HS-5 (cell line): Measurements from ENCODE around the gene CTDP1.

Experiments
- DNase-seq: peaks from one replicate; pipeline ENCODE4 v3.0.0-alpha.2; 2012; ENCODE audit warnings: low read depth

Gene CTDP1

DNA sequence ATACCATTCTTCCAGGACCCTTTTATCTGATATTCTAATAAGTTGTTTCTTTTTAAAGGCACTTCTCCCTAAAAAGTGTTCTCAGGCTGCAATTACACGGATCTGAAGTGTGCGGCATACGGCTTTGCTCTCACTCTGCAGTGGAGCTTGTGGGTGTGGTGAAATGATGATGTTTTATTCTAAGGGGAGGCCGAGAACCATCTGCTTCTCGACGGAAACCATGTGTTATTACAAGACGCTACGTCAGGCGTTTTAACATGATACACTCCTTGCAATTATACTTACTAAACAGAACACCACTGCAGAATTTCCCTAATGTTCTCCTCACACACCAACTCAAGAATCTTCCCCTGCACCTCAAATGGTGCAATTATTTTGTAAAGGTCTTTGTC lies 34.9 kb upstream of the CTDP1 start:
- DNase-seq, result no peak

DNA sequence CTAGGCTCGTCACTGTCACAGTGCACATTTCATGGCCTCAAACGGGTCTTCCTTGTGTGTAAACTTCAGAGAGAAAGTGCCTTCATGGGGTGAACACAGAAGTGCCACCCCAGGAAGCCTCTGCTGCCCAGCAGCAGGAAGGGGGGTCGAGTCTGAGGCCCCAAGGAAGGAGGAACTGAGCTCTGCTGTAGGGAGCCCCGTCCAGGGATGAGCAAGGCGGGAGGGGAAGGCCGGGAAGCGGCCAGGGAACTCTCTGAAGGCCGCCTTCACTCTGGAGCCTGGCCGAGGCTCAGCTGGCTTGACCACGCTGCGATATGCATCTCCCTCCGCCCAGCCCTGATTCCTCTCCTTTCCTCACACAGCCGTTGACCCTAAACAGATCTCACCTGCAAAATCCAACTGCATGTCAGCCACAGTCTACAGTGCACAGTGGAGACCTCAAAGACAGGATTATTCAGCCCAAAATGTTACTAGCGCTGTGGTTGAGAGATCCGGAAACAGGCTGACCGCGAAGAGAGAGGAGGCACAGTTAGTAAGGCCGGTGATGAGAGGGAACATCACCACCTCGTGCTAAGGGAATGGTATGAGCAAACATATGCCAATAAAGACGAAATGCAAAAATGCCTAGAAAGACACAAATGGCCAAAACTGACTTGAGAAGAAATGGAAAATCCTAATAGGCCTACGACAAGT lies 34.2 kb upstream of the CTDP1 start:
- DNase-seq, result no peak

DNA sequence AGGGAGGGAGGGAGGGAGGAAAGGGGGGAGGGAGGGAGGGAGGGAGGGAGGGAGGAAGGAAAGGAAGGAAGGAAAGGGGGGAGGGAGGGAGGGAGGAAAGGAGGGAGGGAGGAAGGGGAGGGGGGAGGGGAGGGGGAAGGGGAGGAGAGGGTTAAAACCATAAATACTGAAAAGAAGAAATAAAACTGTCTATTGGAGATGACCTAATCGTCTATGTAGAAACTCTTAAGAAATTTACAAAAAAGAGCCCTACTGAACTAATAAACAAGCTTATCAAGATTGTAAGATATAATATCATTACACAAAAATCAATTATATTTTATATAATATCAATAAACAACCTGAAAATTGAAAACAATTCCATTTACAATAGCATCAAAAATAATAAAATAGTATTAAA lies 32.3 kb upstream of the CTDP1 start:
- DNase-seq, result no peak

DNA sequence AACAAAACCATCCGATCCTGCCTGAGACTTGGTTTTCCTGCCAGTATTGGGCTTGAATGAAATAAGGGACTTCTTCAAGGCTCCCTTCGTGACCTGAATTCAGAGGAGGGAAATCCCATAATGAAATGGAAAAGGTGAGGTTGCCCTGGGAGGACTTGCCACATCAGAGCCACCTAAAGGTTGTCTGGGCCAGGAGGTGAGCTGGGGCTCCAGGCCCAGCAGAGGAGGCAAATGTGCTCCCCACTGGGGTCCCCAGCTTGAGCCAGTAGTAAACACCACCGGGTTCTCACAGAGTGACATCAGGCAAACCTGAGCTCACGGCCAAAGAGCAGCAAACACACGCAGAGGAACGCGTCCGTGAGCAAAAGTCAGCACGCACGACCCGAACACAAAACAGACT lies 28.6 kb upstream of the CTDP1 start:
- DNase-seq, result no peak

DNA sequence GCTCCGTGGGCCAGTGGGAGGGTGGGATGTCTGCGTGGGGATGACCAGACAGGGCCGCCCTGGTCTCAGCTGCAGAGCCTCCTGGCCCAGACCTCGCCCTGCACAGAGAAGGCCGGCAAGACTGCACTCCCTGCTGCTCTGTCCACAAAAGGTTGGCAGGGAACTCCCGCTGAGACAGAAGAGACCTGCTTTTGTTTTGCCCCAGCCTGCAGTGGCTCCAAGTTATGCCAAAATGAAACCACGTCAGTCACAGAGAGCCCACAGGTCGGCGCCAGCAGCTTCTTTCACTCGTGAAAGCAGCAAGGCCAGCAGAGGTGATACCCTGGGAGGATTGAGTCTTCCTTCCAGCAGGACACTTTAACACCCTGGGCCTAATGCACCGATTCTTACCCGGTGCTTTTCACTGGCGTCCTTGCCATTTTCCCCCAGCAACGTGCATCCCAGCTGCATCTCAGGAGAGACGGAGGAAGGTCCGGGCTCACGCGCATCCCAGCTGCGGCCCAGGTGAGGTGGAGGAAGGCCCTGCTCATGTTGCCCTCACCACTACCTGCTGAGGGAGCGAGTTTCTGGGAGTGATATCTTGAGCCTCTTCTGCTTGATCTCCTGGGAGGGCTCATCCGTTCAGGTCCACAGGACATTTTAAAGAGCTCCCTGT lies 22.1 kb upstream of the CTDP1 start:
- no peak for DNase-seq

DNA sequence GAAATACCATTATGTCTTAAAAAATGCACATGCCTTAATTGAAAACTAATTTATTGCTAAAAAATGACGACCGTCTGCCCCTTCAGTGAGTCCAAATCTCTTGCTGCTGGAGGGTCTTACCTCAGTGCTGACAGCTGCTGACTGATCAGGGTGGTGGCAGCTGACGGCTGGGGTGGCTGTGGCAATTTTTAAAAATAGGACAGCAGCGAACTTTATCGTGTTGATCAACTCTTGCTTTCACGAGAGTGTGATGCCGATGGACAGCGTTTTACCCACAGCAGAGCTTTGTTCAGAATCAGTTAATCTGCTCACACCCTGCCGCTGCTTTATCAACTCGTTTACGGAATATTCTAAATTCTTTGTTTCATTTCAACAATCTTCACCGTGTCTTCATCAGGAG lies 21.2 kb upstream of the CTDP1 start:
- no peak for DNase-seq

DNA sequence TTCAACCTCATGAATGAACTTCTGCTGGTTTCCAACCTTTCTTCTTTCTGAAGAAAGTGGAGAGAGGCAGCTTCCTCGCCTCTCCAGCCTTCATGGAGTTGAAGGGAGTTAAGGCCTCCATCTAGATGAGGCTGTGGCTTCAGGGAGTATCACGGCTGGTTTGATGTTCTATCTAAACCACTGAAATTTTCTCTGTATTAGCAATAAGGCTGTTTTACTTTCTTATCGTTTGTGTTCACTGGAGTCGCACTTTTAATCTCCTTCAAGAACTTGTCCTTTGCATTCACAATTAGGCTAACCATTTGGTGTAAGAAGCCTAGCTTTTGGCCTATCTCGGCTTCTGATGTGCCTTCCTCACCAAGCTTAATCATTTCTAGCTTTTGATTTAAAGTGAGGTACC lies 19.9 kb upstream of the CTDP1 start:
- DNase-seq, result no peak

DNA sequence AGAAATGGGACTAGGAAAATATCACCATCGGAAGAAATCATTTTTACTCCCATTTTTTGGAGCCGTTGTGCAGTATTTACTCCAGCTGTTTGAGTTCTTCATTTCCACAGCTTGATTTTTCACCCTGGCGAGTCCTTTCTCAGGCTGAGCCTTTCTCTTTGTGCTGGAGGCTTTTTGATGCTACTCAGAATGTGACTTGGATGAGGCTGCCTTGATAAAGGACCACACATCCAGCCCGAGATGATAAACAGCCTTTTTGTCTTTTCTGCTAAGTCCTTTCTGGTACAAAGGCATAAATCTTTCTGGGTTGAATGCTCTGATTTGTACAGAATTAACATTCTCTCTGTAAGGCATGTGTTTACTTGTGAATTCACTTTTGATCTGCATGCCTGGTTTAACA lies 17.6 kb upstream of the CTDP1 start:
- DNase-seq, result no peak

DNA sequence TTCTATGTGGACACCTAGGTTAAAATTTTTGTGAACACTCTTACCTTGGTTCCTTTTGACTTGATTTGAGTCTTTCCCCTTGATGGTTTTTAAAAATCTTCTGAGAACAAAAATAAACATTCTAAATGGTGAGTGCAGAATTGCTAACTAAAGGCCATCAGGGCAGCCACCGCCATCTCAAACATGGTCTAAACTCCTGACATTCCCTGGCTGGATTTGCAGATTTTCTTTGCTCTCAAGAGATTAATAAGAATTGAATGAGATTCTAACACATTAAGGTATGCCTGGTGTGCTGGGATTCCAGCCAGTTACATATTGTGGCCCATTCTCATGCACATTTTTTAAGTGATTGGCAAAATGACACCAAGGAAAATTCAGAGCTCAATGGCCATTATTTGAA lies 17.2 kb upstream of the CTDP1 start:
- DNase-seq, result no peak

DNA sequence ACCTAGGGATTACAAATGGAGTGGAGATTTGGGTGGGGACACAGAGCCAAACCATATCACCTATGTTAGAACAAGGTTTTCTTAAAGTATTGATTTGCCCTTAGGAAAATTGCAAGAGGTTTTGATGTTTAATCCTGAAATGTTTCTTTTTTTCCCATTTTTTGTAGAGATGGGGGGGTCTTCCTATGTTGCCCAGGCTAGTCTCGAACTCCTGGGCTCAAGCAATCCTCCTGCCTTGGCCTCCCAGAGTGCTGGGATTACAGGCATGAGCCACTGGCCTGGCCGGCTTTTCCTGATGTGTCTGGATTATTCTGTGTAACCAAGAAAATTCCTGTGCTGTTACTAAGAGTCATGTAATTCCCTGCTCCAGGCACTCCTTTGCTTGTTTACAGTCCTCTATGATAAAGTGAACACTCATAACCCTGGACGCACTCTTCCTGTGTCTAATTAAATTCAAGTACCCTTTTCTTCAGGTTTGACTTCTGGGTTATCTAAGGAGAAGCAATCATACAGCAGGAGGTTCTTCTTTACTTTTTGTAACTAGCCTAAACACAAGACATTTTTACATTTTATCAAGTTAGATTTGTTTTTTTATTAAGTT lies 15.0 kb upstream of the CTDP1 start:
- peak; percentile 40 for DNase-seq

DNA sequence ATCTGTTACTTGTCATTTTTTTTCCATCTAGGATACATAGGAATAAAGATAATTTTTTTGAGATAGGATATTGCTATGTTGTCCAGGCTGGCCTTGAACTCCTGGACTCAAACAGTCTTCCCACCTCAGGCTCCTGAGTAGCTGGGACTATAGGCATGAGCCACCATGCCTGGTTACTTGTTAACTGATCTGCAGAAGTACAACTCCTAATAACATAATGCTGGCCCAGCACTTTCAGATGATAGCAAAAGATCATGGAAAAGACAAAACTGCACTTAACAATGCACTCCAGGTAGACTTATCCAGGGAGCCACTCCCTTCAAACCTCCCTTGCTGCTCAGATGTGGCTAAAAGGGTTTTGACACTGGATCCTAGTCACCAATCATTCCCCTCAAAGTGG lies 11.4 kb upstream of the CTDP1 start:
- DNase-seq, result no peak

DNA sequence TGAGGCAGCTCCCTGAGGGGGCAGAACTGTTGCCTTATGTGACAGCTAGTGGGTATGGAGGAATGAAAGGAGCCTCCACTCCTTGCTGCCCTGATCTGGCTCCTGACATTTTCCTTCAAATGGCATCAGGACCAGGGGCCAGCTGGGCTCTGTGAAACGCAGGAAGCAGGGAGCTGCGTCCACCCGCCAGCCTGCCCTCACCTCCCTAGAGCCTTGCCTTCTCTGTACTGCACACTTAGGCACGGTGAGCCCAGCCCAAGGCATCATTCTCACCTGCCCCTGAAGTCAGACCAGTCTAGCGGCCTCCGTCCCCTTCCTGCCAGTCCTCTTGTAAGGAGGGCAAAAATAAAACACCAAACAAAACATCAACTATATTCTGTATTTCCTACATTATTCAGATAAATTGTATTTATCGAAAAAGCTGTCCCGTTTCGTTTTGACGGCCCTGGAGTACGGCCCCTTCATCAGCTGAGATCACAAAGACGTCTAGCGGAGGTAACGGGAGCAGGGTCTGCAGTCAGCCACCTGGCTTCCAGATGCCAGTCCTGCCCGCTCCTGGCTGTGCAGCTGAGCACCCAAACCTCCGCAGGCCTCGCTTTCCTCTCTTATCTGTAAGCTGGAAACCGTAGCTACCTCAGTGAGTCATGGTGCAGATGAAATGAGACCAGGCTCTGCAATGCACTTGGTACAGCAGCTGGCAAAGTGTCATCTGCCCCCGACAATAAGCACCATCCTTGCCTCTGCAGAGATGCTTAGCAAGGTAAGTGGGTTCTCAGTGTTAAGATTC lies 6.9 kb upstream of the CTDP1 start:
- no peak for DNase-seq

DNA sequence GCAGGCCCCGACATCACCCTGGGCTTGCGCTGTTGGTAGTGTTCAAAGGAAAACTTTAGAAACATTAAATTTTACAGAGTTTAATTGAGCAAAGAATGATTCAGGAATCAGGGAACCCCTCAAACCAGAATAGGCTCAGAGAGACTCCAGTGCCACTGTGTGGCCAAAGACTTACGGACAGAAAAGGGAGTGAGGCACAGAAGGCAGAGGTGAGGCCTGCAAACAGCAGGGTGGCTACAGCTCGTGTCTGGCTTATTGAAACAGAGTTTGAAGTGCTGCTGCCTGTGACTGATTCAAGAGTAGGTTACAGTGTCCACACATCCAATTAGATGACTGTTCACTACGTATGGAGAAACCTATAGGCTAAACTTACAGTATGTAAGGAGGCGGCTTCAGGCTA lies 2.4 kb upstream of the CTDP1 start:
- no peak for DNase-seq

DNA sequence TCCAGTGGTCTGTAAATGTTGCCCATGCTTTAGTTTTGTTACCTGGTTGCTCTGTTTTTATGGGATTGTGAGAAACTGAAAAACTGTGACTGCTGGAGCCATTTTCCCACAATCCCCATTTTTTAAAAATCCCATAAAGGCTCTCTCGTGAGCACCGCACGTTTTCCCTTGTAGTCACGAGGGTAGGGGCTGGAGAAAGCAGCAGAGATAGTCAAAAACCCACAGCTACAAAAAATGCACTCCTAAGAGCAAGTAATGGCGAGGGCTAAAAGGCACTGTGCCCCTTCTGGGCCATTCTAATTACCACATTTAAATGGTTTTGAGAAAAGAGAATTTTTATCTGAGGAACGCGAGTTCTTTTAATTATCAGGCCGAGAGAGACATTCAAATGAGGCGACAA lies 1.8 kb upstream of the CTDP1 start:
- DNase-seq, result no peak

DNA sequence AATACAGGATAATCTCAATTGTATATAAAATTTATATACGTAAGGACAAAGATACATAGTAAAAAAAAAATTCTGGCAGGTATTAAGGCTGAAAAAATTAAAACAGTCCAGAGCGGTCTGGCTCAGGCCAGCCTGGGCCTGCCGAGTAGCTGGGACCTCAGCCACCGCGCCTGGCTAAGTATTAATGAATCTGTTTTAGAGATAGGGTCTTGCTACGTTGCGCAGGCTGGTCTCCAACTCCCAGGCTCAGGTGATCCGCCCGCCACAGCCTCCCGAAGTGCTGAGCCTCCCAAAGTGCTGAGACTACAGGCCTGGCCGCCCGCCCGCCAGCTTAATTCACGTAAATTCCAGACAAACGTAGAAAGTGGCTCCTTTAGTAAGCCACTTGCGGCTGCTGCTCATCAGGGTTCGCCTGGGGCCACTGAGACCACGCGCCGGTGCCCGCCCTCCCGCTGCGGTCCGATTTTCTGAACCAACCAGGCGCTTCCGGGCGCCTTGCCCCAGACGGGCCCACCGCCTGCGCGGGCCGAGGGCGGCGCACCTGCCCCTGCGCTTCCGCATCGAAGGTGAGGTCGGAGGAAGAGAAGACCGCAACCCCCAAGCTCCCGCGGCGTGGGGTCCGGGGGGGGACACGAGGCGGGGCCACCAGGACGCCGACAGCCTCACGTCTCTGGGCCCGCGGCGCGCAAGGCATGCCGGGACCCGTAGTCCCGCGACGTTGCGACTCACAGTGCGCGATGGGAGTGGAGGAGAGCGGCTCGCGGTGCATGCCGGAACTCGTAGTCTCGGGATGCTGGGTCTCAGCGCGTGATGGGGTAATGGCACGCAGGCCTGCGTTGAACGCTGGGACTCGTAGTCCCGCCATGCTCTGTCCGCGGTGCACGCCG lies 695 bp upstream of the CTDP1 start:
- DNase-seq, result peak; percentile 82

DNA sequence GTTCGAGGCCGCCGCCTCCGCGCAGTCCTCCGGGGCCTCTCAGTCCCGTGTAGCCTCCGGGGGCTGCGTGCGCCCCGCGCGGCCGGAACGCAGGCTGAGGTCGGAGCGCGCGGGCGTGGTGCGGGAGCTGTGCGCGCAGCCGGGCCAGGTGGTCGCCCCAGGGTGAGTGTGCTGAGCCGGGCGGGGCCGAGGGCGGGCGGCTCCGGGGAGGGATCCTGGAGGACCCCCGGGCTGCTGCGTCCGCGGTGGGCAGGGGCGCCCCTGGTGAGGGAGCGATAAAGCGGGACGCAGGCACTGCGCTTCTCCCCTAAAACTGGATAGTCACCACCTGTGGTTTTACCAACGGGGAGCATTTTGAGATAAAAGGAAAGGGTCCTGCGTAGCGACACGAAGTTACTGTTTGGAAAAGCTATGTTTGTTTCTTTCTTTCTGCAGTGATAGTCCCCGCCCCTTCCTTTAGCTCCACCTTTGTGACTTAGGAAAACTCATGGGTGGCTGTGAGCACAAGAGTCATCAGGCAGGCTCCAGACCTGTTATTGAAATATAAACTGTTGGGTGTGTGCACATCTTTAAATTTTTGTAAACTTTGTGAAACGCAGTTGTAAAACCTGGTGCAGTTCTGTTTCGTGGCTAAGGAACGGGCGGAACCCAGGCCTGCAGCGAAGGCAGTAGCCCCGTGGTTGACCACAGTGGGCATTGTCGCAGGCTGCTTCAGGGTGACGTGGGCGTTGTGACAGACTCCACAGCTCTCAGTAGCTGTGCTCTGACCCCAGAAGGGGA lies 687 bp downstream of the CTDP1 start:
- DNase-seq, result no peak

DNA sequence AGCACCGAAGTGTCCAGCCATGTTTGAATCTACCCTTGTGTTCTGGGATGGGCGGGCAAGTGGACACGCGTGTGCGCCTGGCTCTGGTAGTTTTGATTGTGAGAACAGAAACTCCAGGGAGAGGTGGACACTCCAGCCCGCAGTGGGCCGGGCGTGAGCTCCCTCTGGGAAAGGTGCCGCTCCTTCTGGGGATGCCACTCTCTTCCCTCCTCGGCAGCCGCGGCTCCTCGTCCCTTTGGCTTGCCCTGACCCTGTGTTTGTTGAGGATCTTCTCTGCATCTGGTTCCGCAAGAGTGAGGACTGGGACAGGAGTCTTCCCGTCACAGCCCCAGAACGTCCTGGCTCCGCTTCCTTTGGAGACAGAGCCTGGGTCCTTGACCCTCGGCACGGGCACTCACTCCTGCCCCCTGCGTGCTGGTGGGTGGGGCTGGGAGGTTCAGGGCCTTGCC lies 1.3 kb downstream of the CTDP1 start:
- DNase-seq, result no peak

DNA sequence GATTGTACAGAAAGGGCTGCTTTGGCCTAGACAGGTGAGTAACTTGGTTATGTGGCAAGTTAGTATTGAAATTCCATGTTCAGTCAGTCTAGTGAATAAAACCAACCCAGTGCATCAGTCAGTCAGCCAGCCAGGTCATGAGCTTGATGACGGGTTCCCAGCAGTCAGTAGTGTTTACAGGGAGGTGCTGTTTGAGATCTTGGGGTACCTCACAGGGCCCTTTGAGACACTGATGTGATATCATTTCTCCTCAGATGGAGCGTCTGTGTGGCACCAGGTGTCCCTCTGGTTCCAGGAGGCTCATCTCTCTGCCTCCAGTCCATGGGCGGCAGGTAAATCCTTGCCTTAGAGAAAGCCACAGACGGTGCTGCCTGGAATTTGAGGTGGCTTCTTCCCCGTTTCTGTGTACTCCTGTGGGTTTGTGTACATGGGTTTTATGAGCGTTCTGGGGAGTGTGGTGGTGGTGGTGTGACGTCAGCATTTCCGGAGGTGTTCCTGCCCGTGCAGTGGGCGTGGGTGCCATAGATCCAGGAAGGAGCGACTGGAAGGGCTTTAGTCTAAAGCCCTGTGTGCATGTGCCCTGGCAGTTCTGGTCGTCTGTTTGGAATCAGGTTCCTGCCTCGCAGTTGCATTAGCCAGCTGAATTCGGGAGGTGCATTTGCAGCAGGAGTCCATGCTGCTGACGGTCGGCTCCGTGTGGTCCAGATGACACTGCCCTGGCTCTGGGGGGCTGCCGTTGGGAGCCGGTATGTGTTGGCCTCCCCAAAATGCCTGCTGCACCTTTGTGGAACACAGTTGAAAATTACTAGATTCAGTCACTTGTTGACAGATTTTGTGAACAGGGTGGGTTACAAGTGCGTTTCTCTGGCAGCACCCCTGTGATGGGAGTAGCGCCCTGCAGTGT lies 2.1 kb downstream of the CTDP1 start:
- no peak for DNase-seq

DNA sequence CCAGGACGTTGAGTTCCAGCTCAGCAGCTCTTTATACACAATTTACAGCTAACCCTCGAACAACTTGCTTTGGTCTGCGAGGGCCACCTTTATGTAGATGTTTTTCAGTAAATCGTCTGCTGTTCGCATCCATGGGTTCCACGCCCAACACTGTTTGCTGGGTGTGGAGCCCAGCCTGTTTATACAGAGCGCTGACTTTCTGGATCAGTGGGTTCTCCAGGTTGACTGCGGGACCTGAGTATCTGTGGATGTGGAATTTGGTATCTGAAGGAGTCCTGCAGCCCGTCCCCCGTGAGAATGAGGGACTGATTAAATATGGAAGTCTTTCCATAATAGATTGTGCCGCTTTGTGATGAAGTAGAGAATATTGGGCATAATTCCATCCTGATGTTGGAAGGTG lies 2.9 kb downstream of the CTDP1 start:
- DNase-seq, result no peak
